Nephron progenitor cell (in vitro differentiated cells): ENCODE data around the gene U2AF1L4.

Experiments
- DNase-seq: peaks from one replicate; pipeline ENCODE4 v3.0.0; 2021
- H3K27ac Mint-ChIP-seq: 2 replicates; pipeline ENCODE4 v1.8.0; 2021; ENCODE audit warnings: mild to moderate bottlenecking, moderate library complexity, mixed read lengths
- H3K27me3 Mint-ChIP-seq: 2 replicates; pipeline ENCODE4 v1.8.0; 2021; ENCODE audit warnings: mild to moderate bottlenecking, low read depth, mixed read lengths; ENCODE audit not compliant: poor library complexity
- H3K36me3 Mint-ChIP-seq: 2 replicates; pipeline ENCODE4 v1.8.0; 2021; ENCODE audit warnings: low read depth, mixed read lengths
- H3K4me1 Mint-ChIP-seq: 2 replicates; pipeline ENCODE4 v1.8.0; 2021; ENCODE audit warnings: mixed read lengths
- H3K4me3 Mint-ChIP-seq: 2 replicates; pipeline ENCODE4 v1.8.0; 2021; ENCODE audit warnings: mild to moderate bottlenecking, moderate library complexity, mixed read lengths
- H3K9me3 Mint-ChIP-seq: 2 replicates; pipeline ENCODE4 v1.8.0; 2021; ENCODE audit warnings: mild to moderate bottlenecking, moderate library complexity, mixed read lengths
- CTCF ChIP-seq: fragments of 200-600 bp; sonication (generic); IDR thresholded peaks from 2 replicates; pipeline ENCODE4 v1.5.0; 2021; ENCODE audit warnings: antibody characterized with exemption

U2AF1L4 gene

GRCh38 chr19:35695895-35696422, 49.3 kb downstream of the U2AF1L4 start:
- no peaks in the 10 kb centered on the region for H3K36me3 Mint-ChIP-seq
- no peak overlapping the region for H3K4me3 Mint-ChIP-seq
- DNase-seq, result no peak
- TF ChIP-seq CTCF, result no peak
- H3K27me3 Mint-ChIP-seq, result peaks cover 27% of the 10 kb centered on the region
- no peaks in the 10 kb centered on the region for H3K4me1 Mint-ChIP-seq
- no peak overlapping the region for H3K27ac Mint-ChIP-seq
- no peaks in the 10 kb centered on the region for H3K9me3 Mint-ChIP-seq

DNA sequence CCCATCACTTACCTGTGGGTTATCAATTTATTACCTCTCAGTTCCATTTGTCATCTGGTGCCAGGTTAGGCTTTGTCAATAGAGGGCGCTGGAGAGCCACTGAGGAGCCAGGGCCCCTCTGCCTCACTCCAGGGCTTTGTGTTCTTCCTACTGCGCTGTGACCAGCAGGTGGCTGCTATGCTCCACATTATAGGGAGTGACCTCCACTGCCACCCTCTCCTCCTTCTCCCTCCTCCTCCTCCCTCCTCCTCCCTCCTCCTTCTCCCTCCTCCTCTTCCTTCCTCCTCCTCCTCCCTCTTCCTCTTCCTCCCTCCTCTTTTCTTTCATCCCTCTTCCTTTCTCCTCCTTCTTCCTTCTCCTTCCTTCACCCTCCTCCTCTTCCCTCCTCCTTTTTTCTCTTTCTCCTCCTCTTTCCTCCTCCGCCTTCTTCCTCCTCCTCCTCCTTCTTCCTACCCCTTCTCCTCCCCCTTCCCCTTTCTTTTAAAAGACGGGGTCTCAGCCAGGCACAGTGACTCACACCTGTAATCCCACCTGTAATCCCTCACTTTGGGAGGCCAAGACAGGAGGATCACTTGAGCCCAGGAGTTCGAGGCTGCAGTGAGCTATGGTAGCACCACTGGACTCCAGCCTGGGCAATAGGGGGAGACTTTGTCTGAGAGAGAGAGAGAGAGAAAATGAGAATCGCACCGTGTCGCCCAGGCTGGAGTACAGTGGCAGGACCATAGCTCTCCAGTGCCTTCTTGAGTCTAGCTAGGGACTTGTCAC, 51.2 kb downstream of the U2AF1L4 start:
- H3K36me3 Mint-ChIP-seq, result no peaks in the 10 kb centered on the region
- no peak overlapping the region for H3K4me3 Mint-ChIP-seq
- H3K27me3 Mint-ChIP-seq, result peaks cover 29% of the 10 kb centered on the region
- DNase-seq, result peak; percentile 90
- TF ChIP-seq CTCF, result peak; percentile 96
- no peaks in the 10 kb centered on the region for H3K9me3 Mint-ChIP-seq
- no peaks in the 10 kb centered on the region for H3K4me1 Mint-ChIP-seq
- H3K27ac Mint-ChIP-seq, result no peak overlapping the region

DNA sequence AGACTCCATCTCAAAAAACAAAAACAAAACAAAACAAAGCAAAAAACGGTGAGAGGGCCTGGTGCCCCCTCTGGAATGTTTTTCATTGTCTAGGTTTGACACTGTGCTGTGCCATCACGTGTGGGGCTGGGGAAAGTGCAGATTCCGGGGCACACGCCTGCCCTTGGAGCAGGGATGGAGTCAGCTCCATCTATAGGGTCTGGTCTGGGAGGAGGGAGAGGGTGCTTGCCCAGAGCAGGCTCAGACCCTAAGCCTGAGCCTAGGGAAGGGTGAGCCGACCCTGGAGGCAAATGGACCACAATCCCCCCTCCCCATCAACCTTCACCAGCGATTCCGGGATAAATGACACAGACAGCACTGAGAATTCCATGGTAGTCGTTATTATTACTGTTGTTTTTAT, 51.8 kb downstream of the U2AF1L4 start:
- Mint-ChIP-seq H3K4me1 (no peaks in the 10 kb centered on the region), H3K9me3 (no peaks in the 10 kb centered on the region), H3K27me3 (peaks cover 25% of the 10 kb centered on the region), H3K4me3 (no peak overlapping the region), H3K36me3 (no peaks in the 10 kb centered on the region), H3K27ac (no peak overlapping the region)
- no peak for TF ChIP-seq CTCF
- DNase-seq, result no peak
